Muscle of leg (tissue), 11 donors: ENCODE data around the gene RIOX2. TPM values are rescaled to one million over a fixed set of nuclear protein-coding genes. Genes with fewer than 3 reads are reported as not detected.

ENCODE experiments used
- DNase-seq: peaks from one replicate; pipeline ENCODE4 v3.0.0; 2013
- H3K27ac ChIP-seq: one replicate; pipeline ENCODE4 v1.5.1; 2013; ENCODE audit warnings: mild to moderate bottlenecking, low read length, control low read depth
- H3K27me3 ChIP-seq: one replicate; pipeline ENCODE4 v1.6.1; 2013; ENCODE audit warnings: low read length; ENCODE audit not compliant: control insufficient read depth, insufficient read depth
- H3K36me3 ChIP-seq: one replicate; pipeline ENCODE4 v1.6.1; 2013; ENCODE audit warnings: low read length; ENCODE audit not compliant: control insufficient read depth, insufficient read depth
- H3K4me1 ChIP-seq: one replicate; pipeline ENCODE4 v1.6.1; 2013; ENCODE audit warnings: low read length; ENCODE audit not compliant: control insufficient read depth, insufficient read depth
- H3K4me3 ChIP-seq: one replicate; pipeline ENCODE4 v1.5.1; 2013; ENCODE audit warnings: low read length, control low read depth
- H3K9me3 ChIP-seq: replicated peaks from 2 replicates; pipeline ENCODE4 v1.6.1; 2013; ENCODE audit warnings: low read depth, low read length; ENCODE audit not compliant: control insufficient read depth
- WGBS: methylation state at CpG from one replicate; pipeline ENCODE4 v1.1.5; 2013; ENCODE audit warnings: missing lambda C conversion rate; ENCODE audit not compliant: insufficient coverage; 5-methylcytosine and 5-hydroxymethylcytosine counted together
- polyA plus RNA-seq, 8 donors: library from polyadenylated mRNA; unstranded; fragments of 120-200 nt; gene quantifications; one replicate each; pipeline versions ENCODE4 v1.2.1 to v1.2.3, GENCODE V29; 2013; ENCODE audit warnings: inconsistent platforms in 1 of 8, low replicate concordance in 1 of 8; ENCODE audit not compliant: insufficient read length in 8 of 8, insufficient read depth in 1 of 8
- total RNA-seq: library from RNA; stranded (reverse); fragments of 120-200 nt; gene quantifications from one replicate; pipeline ENCODE4 v1.2.4, GENCODE V29; 2013

Gene RIOX2
- total and polyA plus RNA-seq, 9 donors, result 34.6 to 44.7 (median 38.6) TPM

DNA sequence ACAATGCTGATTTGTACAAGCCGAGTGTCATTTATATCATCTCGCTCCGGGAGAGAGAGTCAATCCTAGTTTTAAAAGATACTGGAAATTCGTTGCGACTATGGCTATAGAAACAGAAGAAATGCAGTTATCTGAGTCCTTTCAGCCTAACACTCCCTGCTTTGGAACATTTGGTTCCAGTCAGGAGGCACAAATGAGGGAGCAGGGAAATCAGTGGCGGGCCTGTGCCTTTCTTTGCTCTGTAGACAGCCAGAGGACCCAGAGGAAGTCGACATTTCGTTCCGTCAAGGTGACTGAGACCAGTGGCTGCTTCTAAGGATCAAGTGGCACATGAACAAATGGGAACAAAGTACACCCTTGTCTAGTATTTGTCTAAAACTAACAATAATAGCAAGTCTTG is 745 bp upstream of the RIOX2 start:
- Histone ChIP-seq H3K27ac (no peak overlapping the region), H3K9me3 (no peaks in the 10 kb centered on the region), H3K4me3 (peak overlapping the region; percentile 40), H3K27me3 (no peaks in the 10 kb centered on the region), H3K36me3 (no peaks in the 10 kb centered on the region), H3K4me1 (peaks cover 10% of the 10 kb centered on the region)
- no peak for DNase-seq
- WGBS, result 84% methylated on average over 7 of the region's 9 CpGs

DNA sequence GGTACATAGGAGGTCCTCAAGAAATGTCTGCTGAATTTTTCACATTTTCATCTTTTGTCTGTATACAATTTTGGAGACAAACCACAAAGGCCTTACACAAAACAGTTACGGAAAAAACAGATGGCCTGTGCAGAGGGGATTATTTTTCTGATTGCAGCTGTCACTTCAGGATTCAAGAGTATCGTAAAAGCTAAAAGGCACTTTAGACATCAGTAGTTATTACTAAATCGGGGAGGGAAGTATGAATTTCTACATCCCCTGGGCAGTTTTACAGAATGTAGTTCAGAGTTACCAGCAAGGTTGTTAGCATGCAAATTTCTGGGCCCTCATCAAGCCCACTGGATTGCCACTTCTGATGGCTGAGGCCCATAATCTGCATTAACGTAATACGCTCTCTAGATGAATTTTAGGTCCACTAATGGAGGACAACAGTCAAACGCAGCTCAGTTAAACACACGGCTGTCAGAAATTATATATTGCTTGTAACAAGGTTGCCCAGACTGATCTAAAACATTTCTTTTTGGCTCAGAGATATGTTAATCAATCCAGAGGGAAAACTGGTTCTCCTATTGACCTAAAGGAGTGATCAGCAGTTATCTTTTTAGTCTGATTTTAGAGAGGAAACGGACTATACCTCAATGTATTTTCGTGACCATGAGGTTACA is 1.1 kb downstream of the RIOX2 start:
- WGBS, result 28% methylated on average over 3 of the region's 9 CpGs
- Histone ChIP-seq H3K4me1 (peaks cover 11% of the 10 kb centered on the region), H3K27ac (peak overlapping the region; percentile 85), H3K36me3 (peaks cover 10% of the 10 kb centered on the region), H3K27me3 (no peaks in the 10 kb centered on the region), H3K4me3 (peak overlapping the region; percentile 59), H3K9me3 (no peaks in the 10 kb centered on the region)
- DNase-seq, result peak; percentile 51

DNA sequence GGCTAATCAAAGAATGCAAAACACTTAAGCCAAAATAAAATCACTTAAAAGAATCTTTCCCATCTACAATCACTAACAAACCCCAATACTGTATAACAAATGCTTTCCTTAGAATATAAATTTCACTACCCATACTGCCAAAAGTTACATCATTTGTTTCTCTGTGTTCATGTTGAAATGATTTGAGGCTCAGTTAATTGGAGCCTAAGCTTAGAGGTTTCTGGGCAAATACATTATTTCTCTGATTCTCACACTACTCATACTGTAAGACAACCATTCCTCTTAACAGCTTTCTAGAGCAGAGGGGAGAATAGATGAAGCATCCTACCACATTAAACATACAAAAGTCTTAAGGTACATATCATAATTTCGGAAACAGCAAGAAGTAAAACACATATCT is 2.1 kb downstream of the RIOX2 start:
- no CpG with 5 or more reads among the region's 1 CpG for WGBS
- peaks cover 10% of the 10 kb centered on the region for H3K36me3 ChIP-seq
- H3K27me3 ChIP-seq, result no peaks in the 10 kb centered on the region
- DNase-seq, result peak; percentile 85
- peaks cover 11% of the 10 kb centered on the region for H3K4me1 ChIP-seq
- peak overlapping the region; percentile 85 for H3K27ac ChIP-seq
- no peaks in the 10 kb centered on the region for H3K9me3 ChIP-seq
- no peak overlapping the region for H3K4me3 ChIP-seq

DNA sequence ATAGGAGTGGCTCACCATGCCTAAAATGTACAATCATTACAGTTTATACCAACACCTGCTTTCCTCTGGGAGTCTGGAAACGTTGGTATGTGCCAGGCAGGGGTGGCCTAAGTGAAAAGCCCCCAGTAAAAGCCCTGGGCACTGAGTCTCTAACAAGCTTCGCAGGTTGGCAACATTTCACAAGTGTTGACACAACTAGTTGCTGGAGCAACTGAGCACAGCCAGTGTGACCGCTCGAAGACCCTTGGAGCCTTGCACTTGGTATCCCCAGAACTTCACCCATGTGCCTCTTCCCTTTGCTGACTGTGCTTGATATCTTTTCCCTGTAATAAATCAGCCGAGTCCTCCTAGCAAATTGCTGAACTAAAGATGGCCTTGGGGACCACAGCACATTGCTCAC is 2.7 kb downstream of the RIOX2 start:
- 83% methylated on average over 2 of the region's 5 CpGs for WGBS
- Histone ChIP-seq H3K4me3 (no peak overlapping the region), H3K27ac (peak overlapping the region; percentile 30), H3K9me3 (no peaks in the 10 kb centered on the region), H3K4me1 (peaks cover 11% of the 10 kb centered on the region), H3K36me3 (peaks cover 10% of the 10 kb centered on the region), H3K27me3 (no peaks in the 10 kb centered on the region)
- DNase-seq, result peak; percentile 37

DNA sequence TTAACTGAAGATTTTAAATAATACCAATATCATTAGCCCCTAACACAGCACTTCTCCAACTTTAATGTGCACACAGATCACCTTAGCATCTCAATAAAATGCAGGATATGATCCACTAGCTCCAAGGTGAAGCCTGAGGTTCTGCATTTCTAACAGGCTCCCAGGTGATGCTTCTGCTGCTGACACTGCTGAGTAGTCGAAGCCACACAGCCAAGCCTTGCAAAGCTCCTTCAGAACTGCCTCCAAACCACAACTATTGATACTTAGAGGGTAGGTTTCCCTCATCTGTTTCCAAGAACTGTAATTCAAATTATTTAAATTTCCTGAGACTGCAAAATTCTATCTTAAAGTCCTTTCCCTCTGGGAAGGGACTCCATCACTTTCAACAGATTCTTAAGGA is 3.9 kb downstream of the RIOX2 start:
- H3K4me3 ChIP-seq, result no peak overlapping the region
- no peak for DNase-seq
- no peaks in the 10 kb centered on the region for H3K27me3 ChIP-seq
- peaks cover 11% of the 10 kb centered on the region for H3K4me1 ChIP-seq
- no peak overlapping the region for H3K27ac ChIP-seq
- no CpG with 5 or more reads among the region's 1 CpG for WGBS
- no peaks in the 10 kb centered on the region for H3K9me3 ChIP-seq
- H3K36me3 ChIP-seq, result peaks cover 13% of the 10 kb centered on the region

DNA sequence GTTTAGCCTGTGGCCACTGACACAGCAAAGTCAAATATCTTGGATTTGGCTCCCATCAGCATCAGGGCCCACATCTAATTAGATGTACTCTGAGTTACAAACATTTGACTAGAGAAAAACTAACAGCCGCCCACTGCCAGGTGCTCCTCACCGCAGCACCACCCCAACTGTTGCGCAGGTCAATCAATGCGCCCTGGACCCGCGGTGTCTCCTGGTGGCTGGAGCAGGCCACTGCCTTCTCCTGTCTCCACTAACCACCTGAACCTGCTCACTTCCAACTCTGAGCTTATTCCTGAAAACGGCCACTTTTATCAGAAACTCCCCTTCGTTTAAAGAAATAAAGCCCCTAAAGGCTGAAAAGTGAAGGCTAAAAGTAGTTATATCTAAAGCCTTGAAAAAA is 4.3 kb downstream of the RIOX2 start:
- Histone ChIP-seq H3K27ac (no peak overlapping the region), H3K9me3 (no peaks in the 10 kb centered on the region), H3K27me3 (no peaks in the 10 kb centered on the region), H3K4me1 (peaks cover 11% of the 10 kb centered on the region), H3K4me3 (no peak overlapping the region), H3K36me3 (peaks cover 13% of the 10 kb centered on the region)
- 95% methylated on average over 6 of the region's 8 CpGs for WGBS
- no peak for DNase-seq

DNA sequence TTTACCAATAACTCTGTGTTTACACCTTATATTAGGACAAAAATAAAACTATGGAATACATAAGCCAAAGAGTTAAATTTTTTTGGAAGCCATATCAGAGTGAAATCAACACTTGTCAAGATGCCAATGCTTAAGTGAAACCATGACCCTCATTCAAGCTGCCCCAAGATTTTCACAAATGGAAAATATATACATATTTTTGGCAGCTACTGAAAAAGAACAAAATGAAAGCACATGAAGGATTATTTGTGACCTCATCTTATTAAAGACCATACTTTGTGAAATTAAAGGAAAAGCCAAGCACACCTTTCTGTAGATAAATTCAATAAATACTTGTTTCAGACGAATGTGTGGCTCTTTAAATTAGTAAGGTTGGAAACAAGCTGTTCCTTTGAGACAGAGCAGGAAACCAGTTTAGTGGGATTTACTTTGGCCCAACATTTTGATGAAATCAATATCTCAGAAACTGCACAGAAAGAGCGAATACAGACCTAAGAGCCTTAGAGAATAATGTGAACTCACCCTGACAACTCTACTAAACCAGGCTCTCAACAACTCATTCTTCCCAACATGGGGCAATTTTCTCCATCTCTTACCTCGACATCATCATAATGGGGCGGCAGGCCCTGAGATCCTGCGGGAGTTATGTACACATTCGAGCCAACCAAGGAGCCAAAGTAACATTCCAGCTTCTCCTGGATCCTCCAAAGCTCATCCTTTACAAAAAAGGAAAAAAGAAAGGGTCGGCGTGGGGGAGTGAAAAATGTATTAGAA is 11.1 kb downstream of the RIOX2 start:
- Histone ChIP-seq H3K4me3 (no peak overlapping the region), H3K36me3 (peaks cover 24% of the 10 kb centered on the region), H3K27ac (peak overlapping the region; percentile 87), H3K9me3 (no peaks in the 10 kb centered on the region), H3K4me1 (peaks cover 14% of the 10 kb centered on the region), H3K27me3 (no peaks in the 10 kb centered on the region)
- 23% methylated on average over 3 of the region's 8 CpGs for WGBS
- peak; percentile 89 for DNase-seq

DNA sequence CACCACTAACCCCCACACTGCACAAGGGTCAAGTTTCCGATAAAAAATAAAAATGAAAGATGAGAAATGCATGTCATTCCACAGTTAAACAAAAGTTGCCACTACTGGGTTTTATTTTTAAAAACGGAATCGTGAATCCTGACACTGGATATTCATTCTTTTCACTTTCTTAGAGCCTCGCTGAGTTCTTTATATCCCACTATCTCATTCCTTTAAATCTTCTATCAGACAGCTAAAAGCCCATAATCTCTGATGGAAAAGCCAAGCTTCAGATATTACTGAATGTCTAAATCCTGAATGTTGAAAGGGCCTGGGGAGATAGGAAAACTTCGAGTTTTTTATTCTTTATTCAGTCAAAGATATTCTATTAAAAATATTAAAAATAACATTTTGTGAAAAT is 11.7 kb downstream of the RIOX2 start:
- peak overlapping the region; percentile 87 for H3K27ac ChIP-seq
- no peaks in the 10 kb centered on the region for H3K27me3 ChIP-seq
- DNase-seq, result peak; percentile 33
- no peak overlapping the region for H3K4me3 ChIP-seq
- H3K4me1 ChIP-seq, result peaks cover 14% of the 10 kb centered on the region
- H3K36me3 ChIP-seq, result peaks cover 26% of the 10 kb centered on the region
- WGBS, result 42% methylated on average over 2 of the region's 5 CpGs
- H3K9me3 ChIP-seq, result no peaks in the 10 kb centered on the region

DNA sequence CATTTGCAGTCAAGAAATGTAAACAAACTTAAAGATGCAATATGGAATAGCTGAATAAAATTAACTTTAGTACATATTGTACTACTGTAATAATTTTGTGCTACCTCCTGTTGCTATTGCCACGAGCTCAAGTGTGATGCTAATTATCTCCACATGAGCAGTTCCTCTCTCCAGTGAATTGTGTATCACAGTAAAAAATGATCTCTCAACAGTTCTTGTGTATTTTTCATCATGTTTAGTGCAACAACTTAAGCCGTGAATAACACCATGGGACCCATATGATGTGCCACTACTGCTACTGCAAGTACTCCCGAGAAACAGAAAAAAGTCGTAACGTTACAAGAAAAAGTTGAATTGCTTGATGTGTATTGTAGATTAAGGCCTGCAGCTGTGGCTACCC is 12.4 kb downstream of the RIOX2 start:
- Histone ChIP-seq H3K9me3 (no peaks in the 10 kb centered on the region), H3K27me3 (no peaks in the 10 kb centered on the region), H3K4me3 (no peak overlapping the region), H3K27ac (no peak overlapping the region), H3K36me3 (peaks cover 30% of the 10 kb centered on the region), H3K4me1 (peaks cover 14% of the 10 kb centered on the region)
- 40% methylated on average over 2 of the region's 5 CpGs for WGBS
- DNase-seq, result peak; percentile 41

DNA sequence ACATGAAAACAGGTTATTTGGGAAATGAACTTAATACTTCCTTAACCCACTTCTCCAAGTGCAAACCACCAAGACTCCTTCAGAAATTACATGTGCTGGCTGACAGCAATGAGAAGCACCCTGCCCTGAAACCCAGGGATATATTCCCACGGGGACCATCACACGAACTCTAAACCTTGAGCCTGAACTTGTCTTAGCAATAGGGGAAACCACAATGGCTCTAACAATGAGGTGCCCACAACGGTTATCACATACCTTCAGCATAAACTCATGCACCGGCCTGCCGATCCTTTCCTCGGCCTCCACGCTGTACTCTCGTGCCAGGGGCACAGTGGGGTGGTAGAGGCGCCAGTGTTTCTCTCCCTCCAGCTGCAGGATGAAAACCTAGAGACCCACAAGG is 13.4 kb downstream of the RIOX2 start:
- H3K4me3 ChIP-seq, result no peak overlapping the region
- H3K9me3 ChIP-seq, result no peaks in the 10 kb centered on the region
- WGBS, result 80% methylated on average over 2 of the region's 9 CpGs
- H3K27ac ChIP-seq, result no peak overlapping the region
- DNase-seq, result no peak
- H3K36me3 ChIP-seq, result peaks cover 39% of the 10 kb centered on the region
- H3K4me1 ChIP-seq, result peaks cover 14% of the 10 kb centered on the region
- no peaks in the 10 kb centered on the region for H3K27me3 ChIP-seq
